Measurements from ENCODE around the gene PHLDA3.
A peak's percentile ranks its signal among the peaks of the same experiment; 100 is the strongest.

The PHLDA3 gene

GRCh38 chr1:201461645-201462441 is 7.1 kb downstream of the PHLDA3 start:
- DNase-seq (ENCODE audit: low read depth) = no peak

- no peak for DNase-seq (ENCODE audit: low read depth)
Observed at GRCh38 chr1:201460814-201461644, 8.0 kb downstream of the PHLDA3 start.

DNA sequence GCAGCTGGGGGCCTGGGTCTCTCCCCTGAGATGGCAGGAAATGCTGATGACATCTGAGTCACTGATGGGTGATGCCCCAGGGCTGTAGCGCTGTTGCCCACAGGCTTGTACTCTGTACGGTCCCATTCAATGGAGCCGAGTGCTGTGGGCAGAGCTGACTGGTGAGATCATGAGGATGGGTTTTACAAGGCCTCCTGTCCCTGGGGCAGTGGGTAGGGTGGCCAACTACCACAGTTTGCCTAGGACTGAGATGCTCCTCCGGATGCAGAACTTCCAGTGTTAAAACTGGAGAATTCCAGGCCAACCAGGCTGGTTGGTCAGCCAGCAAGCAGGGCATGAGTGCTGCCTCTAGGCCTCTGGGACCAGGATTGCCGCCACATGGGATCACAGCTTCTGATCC is 9.2 kb downstream of the PHLDA3 start:
- DNase-seq (ENCODE audit: low read depth) = no peak

DNA sequence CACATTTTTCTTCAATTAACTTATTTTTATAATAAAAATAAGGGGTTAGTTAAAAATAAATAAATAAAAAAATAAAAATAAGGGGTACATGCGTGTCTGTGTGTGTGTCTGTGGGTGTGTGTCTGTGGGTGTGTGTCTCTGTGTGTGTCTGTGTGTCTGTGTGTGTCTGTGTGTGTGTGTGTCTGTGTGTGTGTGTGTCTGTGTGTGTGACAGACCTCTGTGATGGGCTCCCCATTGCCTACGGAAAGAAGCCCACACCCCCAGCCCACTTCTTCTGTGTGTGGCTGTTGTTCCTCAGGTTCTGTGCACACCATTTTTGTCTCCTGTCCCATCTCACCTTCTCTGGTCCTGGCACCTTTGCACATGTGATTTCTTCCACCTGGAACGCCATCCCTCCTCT is 9.9 kb downstream of the PHLDA3 start:
- no peak for DNase-seq (ENCODE audit: low read depth)

- no peak for DNase-seq (ENCODE audit: low read depth)
Observed at GRCh38 chr1:201457508-201457960, 11.5 kb downstream of the PHLDA3 start.

DNA sequence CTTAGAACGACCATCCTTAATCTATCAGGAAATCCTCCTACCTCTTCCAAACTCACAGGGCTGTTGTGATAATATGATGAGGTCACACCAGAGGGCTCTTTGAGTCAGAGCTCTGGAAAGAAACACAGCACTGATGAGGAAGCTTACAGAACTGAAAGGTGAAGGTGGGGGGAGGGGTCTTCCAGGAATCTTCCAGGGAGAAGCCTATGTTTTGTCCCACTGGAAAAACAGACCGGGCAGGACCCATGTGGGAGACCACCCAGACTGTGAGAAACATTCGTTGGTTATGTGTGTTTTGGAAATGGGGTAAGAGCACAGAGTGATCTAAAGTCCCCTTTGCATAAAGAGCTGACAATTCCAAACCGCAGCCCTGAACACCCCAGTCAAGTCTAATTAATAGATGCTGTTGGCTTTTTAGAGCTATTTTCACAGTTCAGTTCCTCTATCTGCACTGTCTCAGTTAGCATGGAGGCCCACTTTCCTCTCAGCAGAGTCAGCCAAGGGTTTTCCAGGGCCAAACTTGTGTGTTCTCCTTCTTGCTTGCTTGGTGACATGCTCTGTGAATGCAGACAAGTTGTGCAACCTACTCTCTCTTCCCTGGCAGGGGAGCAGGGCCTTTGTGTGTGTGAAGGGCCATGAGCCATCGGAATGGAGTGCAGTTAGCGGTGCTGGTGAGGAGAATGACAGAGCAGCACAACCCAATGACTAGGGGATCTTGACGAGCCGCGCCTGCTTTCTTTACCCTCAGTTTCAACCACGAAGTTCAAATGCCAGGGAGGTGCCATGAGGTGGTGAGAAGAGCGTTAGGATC is 12.3 kb downstream of the PHLDA3 start:
- no peak for DNase-seq (ENCODE audit: low read depth)

GRCh38 chr1:201455098-201455497 is 13.9 kb downstream of the PHLDA3 start:
- DNase-seq (ENCODE audit: low read depth) = no peak

- no peak for DNase-seq (ENCODE audit: low read depth)
Observed at GRCh38 chr1:201454608-201455007, 14.4 kb downstream of the PHLDA3 start.

- no peak for DNase-seq (ENCODE audit: low read depth)
Observed at GRCh38 chr1:201452866-201453265, 16.1 kb downstream of the PHLDA3 start.

DNA sequence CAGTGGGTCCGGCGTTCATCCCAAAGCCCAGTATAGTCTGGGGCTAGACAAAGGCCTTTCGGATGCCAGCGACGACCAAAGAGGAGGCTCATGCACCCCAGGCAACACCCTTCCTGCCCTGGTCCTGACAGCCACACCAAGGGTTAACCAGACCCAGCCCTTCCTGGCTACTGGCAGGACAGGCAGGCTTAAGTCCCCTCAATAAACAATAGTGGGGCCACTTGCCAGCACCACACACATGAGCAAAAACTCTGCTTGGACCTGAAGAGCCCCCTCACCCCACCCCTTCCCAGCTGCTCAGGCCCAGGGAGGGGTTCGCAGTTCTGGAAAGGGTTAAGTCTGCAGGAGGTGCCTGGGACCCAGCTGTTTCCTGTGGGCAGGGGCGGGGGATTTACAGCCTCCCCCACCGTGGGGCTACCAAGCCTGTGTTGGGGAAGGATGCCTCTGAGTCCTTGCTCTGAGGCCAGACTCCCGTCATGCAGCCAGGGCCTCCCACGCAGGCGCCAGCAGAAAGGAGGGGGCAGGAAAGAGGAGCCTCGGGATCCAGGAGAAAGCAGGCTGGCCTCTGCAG is 18.2 kb downstream of the PHLDA3 start:
- DNase-seq (ENCODE audit: low read depth) = no peak

- DNase-seq (ENCODE audit: low read depth) = no peak
Observed at GRCh38 chr1:201448990-201449389, 20.0 kb downstream of the PHLDA3 start.

GRCh38 chr1:201447903-201448871 is 20.8 kb downstream of the PHLDA3 start:
- peak; percentile 21 for DNase-seq (ENCODE audit: low read depth)

DNA sequence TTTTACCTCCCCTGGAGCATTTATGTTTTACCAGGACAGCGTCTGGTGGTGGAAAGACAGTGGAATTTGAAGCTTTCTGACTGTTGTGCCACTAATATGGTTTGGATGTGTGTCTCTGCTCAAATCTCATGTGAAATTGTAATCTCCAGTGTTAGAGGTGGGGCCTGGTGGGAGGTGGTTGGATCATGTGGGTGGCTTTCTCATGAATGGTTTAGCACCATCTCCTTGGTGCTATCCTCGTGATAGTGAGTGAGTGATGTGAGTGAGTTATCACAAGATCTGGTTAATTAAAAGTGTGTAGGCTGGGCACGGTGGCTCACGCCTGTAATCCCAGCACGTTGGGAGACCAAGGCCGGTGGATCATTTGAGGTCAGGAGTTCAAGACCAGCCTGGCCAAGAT is 23.7 kb downstream of the PHLDA3 start:
- no peak for DNase-seq (ENCODE audit: low read depth)

DNA sequence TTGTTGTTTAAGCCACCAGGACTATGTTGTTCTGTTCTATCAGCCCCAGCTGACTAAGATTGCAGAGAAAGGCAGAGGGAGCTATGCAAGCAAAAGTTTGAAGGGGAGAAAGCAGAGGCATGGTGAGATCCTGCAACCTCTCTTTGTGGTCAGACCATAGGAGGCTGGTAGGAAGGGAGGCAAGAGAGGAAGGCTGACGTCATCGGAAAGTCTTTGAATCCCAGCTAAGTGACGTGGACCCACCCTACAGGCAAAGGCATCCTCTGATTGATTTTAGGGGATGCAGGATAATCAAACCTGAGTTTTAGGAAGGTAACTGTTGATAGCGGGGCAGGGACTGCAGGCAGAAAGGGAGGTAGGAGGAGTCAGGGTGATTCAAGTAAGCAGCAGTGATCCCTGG is 24.2 kb downstream of the PHLDA3 start:
- DNase-seq (ENCODE audit: low read depth) = no peak

DNA sequence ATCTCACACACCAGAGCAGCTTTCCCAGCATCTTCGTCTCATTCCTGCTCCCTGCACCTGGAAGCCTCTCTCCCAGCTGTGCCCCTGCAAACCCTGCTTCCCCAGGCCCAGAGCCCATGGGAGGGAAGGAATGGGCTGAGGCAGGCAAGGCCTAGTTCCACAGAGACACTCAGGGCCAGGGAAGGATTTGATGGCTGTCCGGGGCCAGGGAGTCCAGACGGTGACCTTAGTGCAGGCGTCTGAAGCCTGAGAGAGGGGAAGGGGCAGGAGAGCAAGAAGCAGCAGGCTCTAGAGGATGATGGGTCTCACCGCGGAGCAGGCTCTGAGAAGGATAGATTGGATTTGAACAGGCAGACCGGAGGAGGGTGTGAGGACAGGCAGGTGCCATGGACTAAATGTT is 25.2 kb downstream of the PHLDA3 start:
- DNase-seq (ENCODE audit: low read depth) = no peak

- no peak for DNase-seq (ENCODE audit: low read depth)
Observed at GRCh38 chr1:201436969-201437368, 32.0 kb downstream of the PHLDA3 start.

GRCh38 chr1:201436393-201436792 is 32.6 kb downstream of the PHLDA3 start:
- no peak for DNase-seq (ENCODE audit: low read depth)

GRCh38 chr1:201434266-201434665 is 34.7 kb downstream of the PHLDA3 start:
- no peak for DNase-seq (ENCODE audit: low read depth)

GRCh38 chr1:201433609-201434008 is 35.4 kb downstream of the PHLDA3 start:
- DNase-seq (ENCODE audit: low read depth) = no peak

DNA sequence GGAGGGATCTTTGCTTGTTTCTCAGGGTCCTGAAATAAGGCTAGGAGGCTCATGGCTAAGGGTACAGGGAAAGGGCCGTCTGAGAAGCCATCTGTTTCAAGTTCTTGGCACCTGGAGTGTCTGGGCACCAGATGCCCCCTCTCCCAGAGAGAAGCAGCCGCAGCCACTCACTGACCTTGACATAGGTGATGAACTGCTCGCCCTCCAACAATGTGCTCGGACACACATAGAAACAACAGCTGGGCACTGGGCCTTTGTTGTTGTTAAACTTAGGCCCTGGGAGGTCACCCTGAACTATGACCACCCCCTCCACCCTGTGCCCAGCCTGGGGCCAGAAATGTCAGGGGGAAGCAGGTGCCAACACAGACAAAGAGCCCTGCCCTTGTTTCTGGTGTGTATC is 38.2 kb downstream of the PHLDA3 start:
- DNase-seq (ENCODE audit: low read depth) = no peak

Measured in stimulated activated CD8-positive, alpha-beta memory T cell treated with anti-CD3 and anti-CD28 coated beads, Interleukin-12 subunit alpha, Interleukin-12 subunit beta, amount 100 ng/mL, for 4 hours (primary cell).